ENCODE measurements around the gene POLD4.

- TF ChIP-seq EP300 (IDR thresholded peaks at IDR 0.05), result no peak
- TF ChIP-seq CTCF (IDR thresholded peaks at IDR 0.05), result no peak
- no peak for TF ChIP-seq POLR2A (IDR thresholded peaks at IDR 0.05)
Observed at GRCh38 chr11:67397986-67398660, 44.8 kb upstream of the POLD4 start.

Measured in suprapubic skin (tissue), 3 donors.